K562 (cell line): ENCODE data around the gene USP32. TPM values are rescaled to one million over a fixed set of nuclear protein-coding genes. Genes with fewer than 3 reads are reported as not detected.

ENCODE experiments used
- ATAC-seq: fragments of 200-7000 bp; cut with Tn5 transposase; 3 replicates; pipeline ENCODE4 v1.9.1; 2020; ENCODE audit warnings: moderate library complexity
- BruUV-seq: library from RNA; stranded (reverse); fragments of 400-500 nt; replicated peaks from 2 replicates; lab custom pipeline; 2021; lab: Mats Ljungman, UMichigan
- CTCF ChIA-PET: fragments of 300-600 bp; formaldehyde crosslinking; extraction: SDS; loops from one replicate; lab custom pipeline; 2021; ENCODE audit warnings: low intra/inter-chr PET ratio; lab: Yijun Ruan, JAX
- POLR2A ChIA-PET: fragments of 300-600, 350-650 bp; sonication (Branson Sonifier 250); formaldehyde crosslinking; extraction: SDS; loops from one replicate; lab custom pipeline; 2021; ENCODE audit warnings: antibody characterized with exemption, inconsistent platforms; lab: Yijun Ruan, JAX
- DNase-seq, 4 experiments: peaks; one replicate each; pipeline versions ENCODE4 v3.0.0 to v3.0.0-alpha.2; 2011 to 2018; ENCODE audit warnings: low spot score in 3 of 4, mixed read lengths in 3 of 4; ENCODE audit errors: extremely low read depth in 1 of 4
- FAIRE-seq: peaks from 2 replicates; lab custom pipeline; 2011; peaks lifted over from hg19 to GRCh38; lab: Jason Lieb, UNC
- H2AFZ ChIP-seq: 2 replicates; pipeline ENCODE4 v1.6.0; 2011; ENCODE audit warnings: low read depth, low read length, control low read depth, inconsistent platforms
- H3K27ac ChIP-seq: fragments of 200-600 bp; 3 replicates; pipeline ENCODE4 v1.8.0; 2011; ENCODE audit warnings: low read depth, mild to moderate bottlenecking, control low read depth, inconsistent platforms, low read length, moderate library complexity, mixed read lengths; ENCODE audit errors: extremely low read depth
- H3K27me3 ChIP-seq, 2 experiments: fragments of 300-600 bp in 1 of 2; 2 replicates in 1 of 2; 3 replicates in 1 of 2; pipeline versions ENCODE4 v1.6.0 to v1.8.0; 2011; ENCODE audit warnings: inconsistent platforms in 2 of 2, low read length in 2 of 2, mild to moderate bottlenecking in 1 of 2, mixed read lengths in 1 of 2, moderate library complexity in 1 of 2; ENCODE audit not compliant: control insufficient read depth in 2 of 2, insufficient read depth in 2 of 2
- H3K36me3 ChIP-seq: fragments of 300-600 bp; 3 replicates; pipeline ENCODE4 v1.8.0; 2011; ENCODE audit warnings: mild to moderate bottlenecking, low read length, inconsistent platforms; ENCODE audit not compliant: control insufficient read depth, insufficient read depth
- H3K4me1 ChIP-seq, 2 experiments: fragments of 200-600 bp in 1 of 2; replicated peaks in 1 of 2; 2 replicates in 1 of 2; 3 replicates in 1 of 2; pipeline versions ENCODE4 v1.5.1 to v1.8.0; 2011; ENCODE audit warnings: inconsistent platforms in 2 of 2, low read length in 2 of 2, mild to moderate bottlenecking in 1 of 2, mixed read lengths in 1 of 2, moderate library complexity in 1 of 2; ENCODE audit not compliant: control insufficient read depth in 2 of 2, insufficient read depth in 2 of 2
- H3K4me2 ChIP-seq: 2 replicates; pipeline ENCODE4 v1.6.1; 2011; ENCODE audit warnings: low read length, control low read depth, inconsistent platforms, mixed read lengths; ENCODE audit not compliant: insufficient read depth
- H3K4me3 ChIP-seq: fragments of 200-600 bp; sonication (generic), shearing (Covaris generic); 2 replicates; pipeline ENCODE4 v1.5.1; 2016; ENCODE audit warnings: control low read depth, inconsistent platforms
- H3K79me2 ChIP-seq: fragments of 200-600 bp; 3 replicates; pipeline ENCODE4 v1.8.0; 2011; ENCODE audit warnings: low read length, inconsistent platforms; ENCODE audit not compliant: control insufficient read depth, insufficient read depth
- H3K9ac ChIP-seq, 2 experiments: 2 replicates each; pipeline versions ENCODE4 v1.6.0 to v1.6.1; 2011; ENCODE audit warnings: low read depth in 2 of 2, low read length in 2 of 2, control low read depth in 1 of 2, inconsistent platforms in 1 of 2, mild to moderate bottlenecking in 1 of 2, mixed read lengths in 1 of 2; ENCODE audit not compliant: insufficient read depth in 1 of 2
- H3K9me1 ChIP-seq: one replicate; pipeline ENCODE4 v1.6.0; 2011; ENCODE audit warnings: inconsistent platforms, mild to moderate bottlenecking, low read length, moderate library complexity; ENCODE audit not compliant: control insufficient read depth, insufficient read depth
- H3K9me3 ChIP-seq: replicated peaks from 2 replicates; pipeline ENCODE4 v1.5.1; 2011; ENCODE audit warnings: low read depth, low read length, inconsistent platforms; ENCODE audit not compliant: control insufficient read depth, insufficient read depth
- H4K20me1 ChIP-seq: replicated peaks from 2 replicates; pipeline ENCODE4 v1.6.1; 2011; ENCODE audit warnings: low read length, inconsistent platforms, mixed read lengths; ENCODE audit not compliant: control insufficient read depth, insufficient read depth
- BCOR ChIP-seq: fragments of 450-650 bp; IDR thresholded peaks from 2 replicates; pipeline ENCODE4 v1.6.1; 2016
- BRF1 ChIP-seq: IDR thresholded peaks from 3 replicates; pipeline ENCODE4 v1.6.1; 2011; ENCODE audit warnings: borderline replicate concordance, mild to moderate bottlenecking; ENCODE audit not compliant: insufficient read length; ENCODE audit errors: extremely low read depth
- HDAC8 ChIP-seq: fragments of 450-650 bp; IDR thresholded peaks from 2 replicates; pipeline ENCODE4 v1.6.1; 2016; ENCODE audit warnings: mild to moderate bottlenecking, missing genetic modification characterization, moderate library complexity, missing compliant biosample characterization
- PBX2 ChIP-seq, 2 experiments: IDR thresholded peaks in 1 of 2; conservative IDR thresholded peaks in 1 of 2; 2 replicates each; pipeline ENCODE4 v1.6.1; 2016; ENCODE audit warnings: low read depth in 2 of 2, mild to moderate bottlenecking in 1 of 2, missing compliant biosample characterization in 1 of 2, missing genetic modification characterization in 1 of 2, moderate library complexity in 1 of 2
- POLR3A ChIP-seq: IDR thresholded peaks from 2 replicates; pipeline ENCODE4 v1.6.1; 2011; ENCODE audit warnings: borderline replicate concordance, mild to moderate bottlenecking, moderate library complexity; ENCODE audit not compliant: insufficient read length, insufficient read depth; ENCODE audit errors: extremely low read depth
- PPARD ChIP-seq: fragments of 250-450 bp; sonication (Bioruptor Pico); IDR thresholded peaks from 2 replicates; pipeline ENCODE4 v1.8.0; 2022; ENCODE audit warnings: inconsistent platforms, mild to moderate bottlenecking, moderate library complexity
- RBFOX2 ChIP-seq: fragments of 200-400 bp; formaldehyde crosslinking; IDR thresholded peaks from 2 replicates; pipeline ENCODE4 v1.6.1; 2017; ENCODE audit warnings: low read depth, mild to moderate bottlenecking, low read length, moderate library complexity
- SMARCA4 ChIP-seq: fragments of 450-650 bp; IDR thresholded peaks from 2 replicates; pipeline ENCODE4 v1.6.1; 2016
- SMARCA5 ChIP-seq: fragments of 450-650 bp; IDR thresholded peaks from 2 replicates; pipeline ENCODE4 v1.6.1; 2016
- SNRNP70 ChIP-seq: fragments of 200-400 bp; formaldehyde crosslinking; optimal IDR thresholded peaks from 2 replicates; pipeline ENCODE3; 2017; ENCODE audit warnings: low read depth, low read length
- TSC22D4 ChIP-seq: fragments of 450-650 bp; IDR thresholded peaks from 2 replicates; pipeline ENCODE4 v1.6.1; 2016; ENCODE audit warnings: missing genetic modification characterization, missing biosample characterization, control low read depth
- USF1 ChIP-seq: sonication (generic); formaldehyde crosslinking; IDR thresholded peaks from 2 replicates; pipeline ENCODE4 v1.9.0; 2022; ENCODE audit warnings: mild to moderate bottlenecking, missing genetic modification reagents
- ZBTB11 ChIP-seq, 3 experiments: fragments of 200-800 bp in 1 of 3; fragments of 250-450 bp in 1 of 3; fragments of 450-650 bp in 1 of 3; sonication (Bioruptor Pico) in 1 of 3; sonication (Bioruptor generic) in 1 of 3; formaldehyde crosslinking in 1 of 3; IDR thresholded peaks; 2 replicates each; pipeline versions ENCODE4 v1.6.1 to v1.8.0; 2016 to 2022; ENCODE audit warnings: mild to moderate bottlenecking in 2 of 3, missing genetic modification characterization in 2 of 3, missing compliant biosample characterization in 1 of 3, moderate library complexity in 1 of 3
- ZNF140 ChIP-seq: fragments of 250-450 bp; sonication (Bioruptor Pico); IDR thresholded peaks from 2 replicates; pipeline ENCODE4 v1.8.0; 2021; ENCODE audit warnings: moderate library complexity, mild to moderate bottlenecking, inconsistent platforms
- ZNF778 ChIP-seq: fragments of 450-650 bp; formaldehyde crosslinking; IDR thresholded peaks from 2 replicates; pipeline ENCODE4 v1.4.0; 2020; ENCODE audit warnings: mild to moderate bottlenecking, moderate library complexity
- WGBS: fragments of 100-300 bp; shearing (Covaris generic); methylation state at CpG from one replicate; pipeline ENCODE4 v1.1.6; 2016; ENCODE audit warnings: low coverage, mixed read lengths; ENCODE audit not compliant: insufficient coverage; ENCODE audit errors: missing lambda C conversion rate; 5-methylcytosine and 5-hydroxymethylcytosine counted together
- in situ Hi-C: fragments of 300-500 bp; cut with MboI; formaldehyde crosslinking; loops from 4 replicates; pipeline ENCODE4 v1.15.0; 2018; ENCODE audit warnings: inconsistent platforms, mixed read lengths
- intact Hi-C: fragments of 100-400 bp; cut with micrococcal nuclease; formaldehyde crosslinking; loops from 2 replicates; pipeline ENCODE4 v1.14.2; 2022
- polyA plus RNA-seq, 8 experiments: library from polyadenylated mRNA; depleted of rRNA in 4 of 8; stranded (reverse) in 5 of 8; unstranded in 3 of 8; fragments of >200 nt; fragmentation: Nextera tagmentation in 2 of 8; fragmentation: Illumina TruSeq in 1 of 8; extraction: Ambion mirVana in 2 of 8; extraction: Trizol in 1 of 8; gene quantifications; 2 replicates each; pipeline versions ENCODE4 v1.2.1 to v1.2.3, GENCODE V29; 2011 to 2014; ENCODE audit warnings: inconsistent platforms in 1 of 8, missing spikeins in 1 of 8
- total RNA-seq, 7 experiments: library from RNA; depleted of rRNA in 6 of 7; stranded (reverse); fragments of >200 nt in 6 of 7; fragmentation: Illumina TruSeq in 2 of 7; extraction: Trizol in 2 of 7; gene quantifications; 2 replicates each; pipeline versions ENCODE4 v1.2.1 to v1.2.3, GENCODE V29; 2011 to 2021; ENCODE audit warnings: low replicate concordance in 1 of 7

The USP32 gene
- total and polyA plus RNA-seq, 9 of the 15 experiments (the other 6 are each of a cell fraction or from before 2014, with no cell fraction given), result 18.0 to 69.3 (median 47.1) TPM

GRCh38 chr17:60292697-60293096 is 99.2 kb downstream of the USP32 start (continued):
- TF ChIP-seq ZNF140 (CRISPR knock-in tag) (no peak), POLR3A (no peak)

- no peak overlapping the region for H3K4me3 ChIP-seq
- peaks cover 5% of the 10 kb centered on the region; the same call in 1 of the 3 replicates for H3K79me2 ChIP-seq
- H3K27ac ChIP-seq, result no peak overlapping the region
- DNase-seq (peak in 1 of 4 experiments; percentile 13), ATAC-seq (no peak; the same call in 2 of the 3 replicates), FAIRE-seq (peak; percentile 75)
- ChIA-PET CTCF (no interaction called here), POLR2A (no interaction called here)
- in situ Hi-C loops, result no loop called here
- no peaks in the 10 kb centered on the region for H4K20me1 ChIP-seq
- H3K4me2 ChIP-seq, result no peak overlapping the region
- H3K9me3 ChIP-seq, result no peaks in the 10 kb centered on the region
- no peaks in the 10 kb centered on the region for H3K27me3 ChIP-seq
- peaks cover 0 to 3% of the 10 kb centered on the region in 2 experiments; a peak in 1 of 5 replicates for H3K4me1 ChIP-seq
- no peaks in the 10 kb centered on the region for H3K9me1 ChIP-seq
- H3K36me3 ChIP-seq, result peaks cover 52% of the 10 kb centered on the region; the same call in 2 of the 3 replicates
- intact Hi-C loops, result no loop called here
- H2AFZ ChIP-seq, result no peak overlapping the region
- H3K9ac ChIP-seq, result no peak overlapping the region
- WGBS, result 39% methylated on average over 1 of the region's 1 CpG
- no TSS peak for BruUV-seq
- TF ChIP-seq RBFOX2, result no peak
- no peak for TF ChIP-seq BCOR
- TF ChIP-seq SMARCA5, result no peak
- TF ChIP-seq SNRNP70, result no peak
- TF ChIP-seq USF1 (CRISPR knock-in tag), result no peak
- TF ChIP-seq PBX2 (CRISPR knock-in tag; IDR thresholded peaks at IDR 0.05; ENCODE audit: low read depth), result no peak
- TF ChIP-seq PBX2 (tag; conservative IDR thresholded peaks at IDR 0.05; ENCODE audit: low read depth), result 0 out of 2 replicates have a peak, but pooled peaks have one; percentile 10
- peak in 1 of 3 experiments; percentile 81; a peak in 2 of 6 replicates for TF ChIP-seq ZBTB11 (CRISPR knock-in tag; IDR thresholded peaks at IDR 0.05)
- TF ChIP-seq ZNF778, result no peak
- TF ChIP-seq SMARCA4, result no peak
- no peak for TF ChIP-seq BRF1
- TF ChIP-seq PPARD, result no peak
- no peak for TF ChIP-seq TSC22D4 (tag)
- TF ChIP-seq HDAC8 (tag), result no peak
Observed at GRCh38 chr17:60284709-60285108, 107.2 kb downstream of the USP32 start.
